Measurements from ENCODE around the gene ABLIM1. TPM values are rescaled to one million over a fixed set of nuclear protein-coding genes. Genes with fewer than 3 reads are reported as not detected.

Gene ABLIM1
- total RNA-seq, 1 donor from 2014 or later = 39.8 TPM

GRCh38 chr10:114609518-114610426, 48.3 kb downstream of the ABLIM1 start:
- H3K9me3 ChIP-seq (ENCODE audit: low read depth) = no peaks in the 10 kb centered on the region
- H2AFZ ChIP-seq (replicated peaks) = no peak overlapping the region
- H3K36me3 ChIP-seq = no peaks in the 10 kb centered on the region
- peaks cover 3% of the 10 kb centered on the region for H3K9me3 Mint-ChIP-seq
- no peak overlapping the region for H3K4me3 Mint-ChIP-seq
- DNase-seq (ENCODE audit: low spot score) = no peak
- no peak overlapping the region for H3K4me3 ChIP-seq
- H3K79me2 ChIP-seq (ENCODE audit: low read depth) = no peaks in the 10 kb centered on the region
- no peak overlapping the region for H3K9ac ChIP-seq
- H3K4me1 Mint-ChIP-seq = peaks cover 11% of the 10 kb centered on the region
- H3K27ac ChIP-seq = no peak overlapping the region
- H3K4me2 ChIP-seq = no peak overlapping the region
- peaks cover 3% of the 10 kb centered on the region for H3K27me3 Mint-ChIP-seq (ENCODE audit: insufficient read depth, low read depth)
- no peak overlapping the region for H3K27ac Mint-ChIP-seq
- H3K36me3 Mint-ChIP-seq = peaks cover 2% of the 10 kb centered on the region
- TF ChIP-seq CTCF (IDR thresholded peaks at IDR 0.05) (no peak), EZH2phosphoT487 (IDR thresholded peaks at IDR 0.05) (no peak), EZH2 (IDR thresholded peaks at IDR 0.05) (no peak)
- H3K4me1 ChIP-seq = no peaks in the 10 kb centered on the region
- H3K27me3 ChIP-seq = no peaks in the 10 kb centered on the region
- H4K20me1 ChIP-seq (ENCODE audit: low read depth) = no peaks in the 10 kb centered on the region
- H3F3A ChIP-seq (ENCODE audit: low read depth) = no peaks in the 10 kb centered on the region

GRCh38 chr10:114607358-114607998, 50.6 kb downstream of the ABLIM1 start:
- H3K27me3 ChIP-seq = no peaks in the 10 kb centered on the region
- Mint-ChIP-seq H3K4me1 (peaks cover 11% of the 10 kb centered on the region), H3K4me3 (no peak overlapping the region), H3K27ac (no peak overlapping the region), H3K9me3 (no peaks in the 10 kb centered on the region), H3K36me3 (peaks cover 2% of the 10 kb centered on the region), H3K27me3 (ENCODE audit: insufficient read depth, low read depth) (peaks cover 3% of the 10 kb centered on the region)
- H3K79me2 ChIP-seq (ENCODE audit: low read depth) = no peaks in the 10 kb centered on the region
- H3K4me3 ChIP-seq = no peak overlapping the region
- no peaks in the 10 kb centered on the region for H3K4me1 ChIP-seq
- no peak for DNase-seq (ENCODE audit: low spot score)
- no peaks in the 10 kb centered on the region for H4K20me1 ChIP-seq (ENCODE audit: low read depth)
- H2AFZ ChIP-seq (replicated peaks) = no peak overlapping the region
- no peaks in the 10 kb centered on the region for H3K9me3 ChIP-seq (ENCODE audit: low read depth)
- H3K9ac ChIP-seq = no peak overlapping the region
- TF ChIP-seq EZH2phosphoT487 (IDR thresholded peaks at IDR 0.05) = no peak
- TF ChIP-seq EZH2 (IDR thresholded peaks at IDR 0.05) = no peak
- no peak for TF ChIP-seq CTCF (IDR thresholded peaks at IDR 0.05)
- no peak overlapping the region for H3K27ac ChIP-seq
- H3K4me2 ChIP-seq = no peak overlapping the region
- H3K36me3 ChIP-seq = no peaks in the 10 kb centered on the region
- H3F3A ChIP-seq (ENCODE audit: low read depth) = no peaks in the 10 kb centered on the region

- H3K4me1 Mint-ChIP-seq = no peaks in the 10 kb centered on the region
- Histone ChIP-seq H3K4me2 (no peak overlapping the region), H4K20me1 (ENCODE audit: low read depth) (no peaks in the 10 kb centered on the region), H3K27ac (no peak overlapping the region), H2AFZ (replicated peaks) (peak overlapping the region; percentile 44), H3K9me3 (ENCODE audit: low read depth) (no peaks in the 10 kb centered on the region), H3K9ac (no peak overlapping the region), H3K27me3 (no peaks in the 10 kb centered on the region), H3K4me3 (no peak overlapping the region), H3F3A (ENCODE audit: low read depth) (no peaks in the 10 kb centered on the region), H3K79me2 (ENCODE audit: low read depth) (no peaks in the 10 kb centered on the region), H3K36me3 (no peaks in the 10 kb centered on the region), H3K4me1 (no peaks in the 10 kb centered on the region)
- no peak overlapping the region for H3K27ac Mint-ChIP-seq
- H3K4me3 Mint-ChIP-seq = no peak overlapping the region
- H3K36me3 Mint-ChIP-seq = peaks cover 2% of the 10 kb centered on the region
- DNase-seq (ENCODE audit: low spot score) = no peak
- peaks cover 3% of the 10 kb centered on the region for H3K27me3 Mint-ChIP-seq (ENCODE audit: insufficient read depth, low read depth)
- no peaks in the 10 kb centered on the region for H3K9me3 Mint-ChIP-seq
- TF ChIP-seq EZH2 (IDR thresholded peaks at IDR 0.05) (no peak), EZH2phosphoT487 (IDR thresholded peaks at IDR 0.05) (no peak), CTCF (IDR thresholded peaks at IDR 0.05) (no peak)
These were observed 52.8 kb downstream of the ABLIM1 start for GRCh38 chr10:114605155-114605797.

Data from neural progenitor cell (in vitro differentiated cells).